IMR-90 (cell line): ENCODE data around the gene MED17.

Experiments used
- CEBPB ChIP-seq: IDR thresholded peaks from 2 replicates; pipeline ENCODE4 v1.6.1; 2012; ENCODE audit warnings: low read depth, low read length, improper control_type of control experiment
- CTCF ChIP-seq: conservative IDR thresholded peaks from 2 replicates; pipeline ENCODE4 v1.5.1; 2012; ENCODE audit warnings: mild to moderate bottlenecking, low read depth, low read length, improper control_type of control experiment
- ELK1 ChIP-seq: fragments of 150-350 bp; IDR thresholded peaks from 2 replicates; pipeline ENCODE4 v1.6.1; 2016; ENCODE audit warnings: low read depth, mild to moderate bottlenecking, low read length, moderate library complexity, borderline replicate concordance
- FOS ChIP-seq: fragments of 150-350 bp; IDR thresholded peaks from 2 replicates; pipeline ENCODE4 v1.6.1; 2016; ENCODE audit warnings: low read depth, low read length
- POLR2A ChIP-seq: IDR thresholded peaks from 2 replicates; pipeline ENCODE4 v1.6.1; 2012; ENCODE audit warnings: mild to moderate bottlenecking, low read depth, low read length
- RAD21 ChIP-seq: IDR thresholded peaks from 2 replicates; pipeline ENCODE4 v1.6.1; 2012; ENCODE audit warnings: low read length, improper control_type of control experiment
- RFX5 ChIP-seq: IDR thresholded peaks from 2 replicates; pipeline ENCODE4 v1.8.0; 2012; ENCODE audit warnings: low read depth, mild to moderate bottlenecking, low read length, moderate library complexity
- SMC3 ChIP-seq: fragments of 150-350 bp; IDR thresholded peaks from 2 replicates; pipeline ENCODE4 v1.6.1; 2016; ENCODE audit warnings: low read depth, mild to moderate bottlenecking, antibody characterized with exemption, low read length, moderate library complexity
- USF2 ChIP-seq: fragments of 150-350 bp; IDR thresholded peaks from 2 replicates; pipeline ENCODE4 v1.6.1; 2017; ENCODE audit warnings: mild to moderate bottlenecking, antibody characterized with exemption, low read length, low read depth

GRCh38 chr11:93813974-93814373, 29.9 kb downstream of the MED17 start:
- TF ChIP-seq CTCF (no peak), CEBPB (no peak), RAD21 (no peak), POLR2A (no peak), ELK1 (no peak), USF2 (no peak), SMC3 (no peak), FOS (no peak), RFX5 (no peak)
